Muscle of arm (tissue), 12 donors: ENCODE data around the gene ETS2. TPM values are rescaled to one million over a fixed set of nuclear protein-coding genes. Genes with fewer than 3 reads are reported as not detected.

ENCODE experiments used
- DNase-seq: peaks from one replicate; pipeline ENCODE4 v3.0.0-alpha.2; 2013
- polyA plus RNA-seq, 12 donors: library from polyadenylated mRNA; unstranded; fragments of 120-200 nt; gene quantifications; one replicate each; pipeline ENCODE4 v1.2.1, GENCODE V29; 2013; ENCODE audit not compliant: insufficient read length in 12 of 12

Gene ETS2
- polyA plus RNA-seq, 12 donors, result 24.3 to 108 (median 27.9) TPM; not detected in 1

- DNase-seq, result no peak
Measured at GRCh38 chr21:38774586-38775285, 31.0 kb upstream of the ETS2 start.

- DNase-seq, result no peak
Measured at GRCh38 chr21:38775733-38776132, 30.0 kb upstream of the ETS2 start.

GRCh38 chr21:38777015-38777414 lies 28.7 kb upstream of the ETS2 start:
- DNase-seq, result no peak

GRCh38 chr21:38777531-38777930 lies 28.2 kb upstream of the ETS2 start:
- no peak for DNase-seq

- DNase-seq, result no peak
Measured at GRCh38 chr21:38780879-38781278, 24.9 kb upstream of the ETS2 start.

GRCh38 chr21:38784458-38785266 lies 21.1 kb upstream of the ETS2 start:
- DNase-seq, result no peak

- no peak for DNase-seq
Measured at GRCh38 chr21:38785483-38785882, 20.2 kb upstream of the ETS2 start.

GRCh38 chr21:38787016-38787415 lies 18.7 kb upstream of the ETS2 start:
- DNase-seq, result no peak

- DNase-seq, result no peak
Measured at GRCh38 chr21:38787461-38788274, 18.1 kb upstream of the ETS2 start.

GRCh38 chr21:38788275-38788905 lies 17.3 kb upstream of the ETS2 start:
- no peak for DNase-seq

- DNase-seq, result no peak
Measured at GRCh38 chr21:38789275-38789674, 16.5 kb upstream of the ETS2 start.

- no peak for DNase-seq
Measured at GRCh38 chr21:38790059-38790458, 15.7 kb upstream of the ETS2 start.

GRCh38 chr21:38790961-38791360 lies 14.8 kb upstream of the ETS2 start:
- DNase-seq, result no peak

- no peak for DNase-seq
Measured at GRCh38 chr21:38792676-38793459, 12.9 kb upstream of the ETS2 start.

- DNase-seq, result no peak
Measured at GRCh38 chr21:38793926-38794713, 11.6 kb upstream of the ETS2 start.

GRCh38 chr21:38794978-38795377 lies 10.8 kb upstream of the ETS2 start:
- DNase-seq, result no peak

- DNase-seq, result no peak
Measured at GRCh38 chr21:38795475-38795874, 10.3 kb upstream of the ETS2 start.

- DNase-seq, result no peak
Measured at GRCh38 chr21:38796424-38796823, 9.3 kb upstream of the ETS2 start.

GRCh38 chr21:38797470-38797869 lies 8.3 kb upstream of the ETS2 start:
- no peak for DNase-seq

- no peak for DNase-seq
Measured at GRCh38 chr21:38798081-38798480, 7.6 kb upstream of the ETS2 start.
